Trophoblast cell (in vitro differentiated cells and primary cell): ENCODE measurements around the gene ANKRD6.

Source experiments
- DNase-seq, 2 donors: peaks; one replicate each; pipeline ENCODE4 v3.0.0-alpha.2; 2016
- H2AFZ ChIP-seq: 2 replicates; pipeline ENCODE4 v1.6.1; 2013; ENCODE audit warnings: low read length, moderate library complexity, mild to moderate bottlenecking; ENCODE audit not compliant: insufficient read depth, poor library complexity
- H2AK5ac ChIP-seq: 2 replicates; pipeline ENCODE4 v1.6.1; 2013; ENCODE audit warnings: mild to moderate bottlenecking, low read length
- H2BK120ac ChIP-seq: 2 replicates; pipeline ENCODE4 v1.6.1; 2013; ENCODE audit warnings: low read length, mild to moderate bottlenecking, moderate library complexity; ENCODE audit not compliant: insufficient read depth, poor library complexity
- H2BK12ac ChIP-seq: 2 replicates; pipeline ENCODE4 v1.6.1; 2013; ENCODE audit warnings: mild to moderate bottlenecking, low read length, moderate library complexity
- H2BK5ac ChIP-seq: 2 replicates; pipeline ENCODE4 v1.6.1; 2013; ENCODE audit warnings: low read length, low read depth, moderate library complexity, mild to moderate bottlenecking; ENCODE audit not compliant: poor library complexity
- H3K14ac ChIP-seq: 2 replicates; pipeline ENCODE4 v1.6.1; 2013; ENCODE audit warnings: mild to moderate bottlenecking, low read length
- H3K18ac ChIP-seq: 2 replicates; pipeline ENCODE4 v1.6.1; 2013; ENCODE audit warnings: mild to moderate bottlenecking, low read length
- H3K23ac ChIP-seq: 2 replicates; pipeline ENCODE4 v1.6.1; 2013; ENCODE audit warnings: low read length
- H3K27ac ChIP-seq: 2 replicates; pipeline ENCODE4 v1.5.1; 2013; ENCODE audit warnings: low read depth, mild to moderate bottlenecking, inconsistent platforms, low read length, moderate library complexity
- H3K27me3 ChIP-seq: 2 replicates; pipeline ENCODE4 v1.6.1; 2013; ENCODE audit warnings: inconsistent platforms, mild to moderate bottlenecking, low read length, moderate library complexity; ENCODE audit not compliant: insufficient read depth
- H3K36me3 ChIP-seq, 2 experiments: 1 replicate in 1 of 2; 2 replicates in 1 of 2; pipeline ENCODE4 v1.6.1; 2013; ENCODE audit warnings: low read length in 2 of 2, mild to moderate bottlenecking in 2 of 2, moderate library complexity in 1 of 2; ENCODE audit not compliant: insufficient read depth in 2 of 2, control insufficient read depth in 1 of 2
- H3K4ac ChIP-seq: 2 replicates; pipeline ENCODE4 v1.6.1; 2013; ENCODE audit warnings: low read depth, mild to moderate bottlenecking, low read length, moderate library complexity
- H3K4me1 ChIP-seq, 2 experiments: 1 replicate in 1 of 2; 2 replicates in 1 of 2; pipeline ENCODE4 v1.6.1; 2013; ENCODE audit warnings: low read length in 2 of 2, mild to moderate bottlenecking in 2 of 2, moderate library complexity in 1 of 2; ENCODE audit not compliant: insufficient read depth in 2 of 2, control insufficient read depth in 1 of 2
- H3K4me2 ChIP-seq: 2 replicates; pipeline ENCODE4 v1.6.1; 2013; ENCODE audit warnings: inconsistent platforms, mild to moderate bottlenecking, low read length, moderate library complexity
- H3K4me3 ChIP-seq: 2 replicates; pipeline ENCODE4 v1.5.1; 2013; ENCODE audit warnings: mild to moderate bottlenecking, low read depth, low read length, inconsistent platforms
- H3K79me1 ChIP-seq: one replicate; pipeline ENCODE4 v1.6.1; 2013; ENCODE audit warnings: low read length
- H3K79me2 ChIP-seq: 2 replicates; pipeline ENCODE4 v1.6.1; 2013; ENCODE audit warnings: low read length, mild to moderate bottlenecking; ENCODE audit not compliant: control insufficient read depth, insufficient read depth, poor library complexity
- H3K9ac ChIP-seq: 2 replicates; pipeline ENCODE4 v1.6.1; 2013; ENCODE audit warnings: mild to moderate bottlenecking, low read length
- H3K9me3 ChIP-seq: 2 replicates; pipeline ENCODE4 v1.6.1; 2013; ENCODE audit warnings: low read depth, mild to moderate bottlenecking, control low read depth, inconsistent platforms, low read length; ENCODE audit not compliant: insufficient read depth
- H4K12ac ChIP-seq: 2 replicates; pipeline ENCODE4 v1.6.1; 2013; ENCODE audit warnings: low read depth, mild to moderate bottlenecking, low read length, moderate library complexity
- H4K8ac ChIP-seq: 2 replicates; pipeline ENCODE4 v1.6.1; 2013; ENCODE audit warnings: low read depth, mild to moderate bottlenecking, low read length, moderate library complexity
- H4K91ac ChIP-seq: one replicate; pipeline ENCODE4 v1.6.1; 2013; ENCODE audit warnings: low read depth, mild to moderate bottlenecking, low read length, moderate library complexity
- WGBS: extraction: QIAGEN DNeasy Blood & Tissue Kit; methylation state at CpG from one replicate; pipeline ENCODE4 v1.1.7; 2013; ENCODE audit warnings: missing lambda C conversion rate; ENCODE audit not compliant: insufficient read length, insufficient coverage; ENCODE audit errors: extremely low coverage; 5-methylcytosine and 5-hydroxymethylcytosine counted together

ANKRD6 gene

GRCh38 chr6:89458704-89459103, 25.8 kb downstream of the ANKRD6 start:
- Histone ChIP-seq H2AK5ac (no peak overlapping the region), H3K79me1 (no peaks in the 10 kb centered on the region), H2AFZ (no peak overlapping the region), H3K36me3 (no peaks in the 10 kb centered on the region), H3K27me3 (no peaks in the 10 kb centered on the region), H3K4me1 (no peaks in the 10 kb centered on the region), H2BK120ac (no peak overlapping the region), H2BK5ac (no peak overlapping the region), H3K4me2 (no peak overlapping the region), H2BK12ac (no peak overlapping the region), H3K27ac (no peak overlapping the region), H3K23ac (no peak overlapping the region), H3K4me3 (no peak overlapping the region), H3K9ac (no peak overlapping the region), H3K4ac (no peak overlapping the region), H3K79me2 (no peaks in the 10 kb centered on the region), H3K18ac (no peak overlapping the region), H4K8ac (no peak overlapping the region), H4K12ac (no peak overlapping the region), H3K14ac (no peak overlapping the region), H3K9me3 (peaks cover 2% of the 10 kb centered on the region), H4K91ac (no peak overlapping the region)
- WGBS, result no CpG with 5 or more reads among the region's 5 CpGs
- DNase-seq, result no peak

- Histone ChIP-seq H3K23ac (no peak overlapping the region), H3K4me2 (no peak overlapping the region), H2AK5ac (no peak overlapping the region), H3K27ac (no peak overlapping the region), H3K14ac (no peak overlapping the region), H4K91ac (no peak overlapping the region), H4K8ac (no peak overlapping the region), H3K9ac (no peak overlapping the region), H3K9me3 (peaks cover 2% of the 10 kb centered on the region), H2AFZ (no peak overlapping the region), H2BK12ac (no peak overlapping the region), H3K4me3 (no peak overlapping the region), H3K79me2 (no peaks in the 10 kb centered on the region), H3K36me3 (no peaks in the 10 kb centered on the region), H3K27me3 (no peaks in the 10 kb centered on the region), H3K4me1 (no peaks in the 10 kb centered on the region), H2BK5ac (no peak overlapping the region), H2BK120ac (no peak overlapping the region), H3K4ac (no peak overlapping the region), H3K18ac (no peak overlapping the region), H4K12ac (no peak overlapping the region), H3K79me1 (no peaks in the 10 kb centered on the region)
- WGBS, result no CpG with 5 or more reads among the region's 1 CpG
- peak; percentile 79 to 88 for DNase-seq
Observed at GRCh38 chr6:89459501-89459900, 26.5 kb downstream of the ANKRD6 start.

GRCh38 chr6:89460713-89461112, 27.8 kb downstream of the ANKRD6 start:
- Histone ChIP-seq H2BK120ac (no peak overlapping the region), H3K79me2 (no peaks in the 10 kb centered on the region), H3K79me1 (no peaks in the 10 kb centered on the region), H4K8ac (no peak overlapping the region), H4K12ac (no peak overlapping the region), H3K36me3 (no peaks in the 10 kb centered on the region), H3K27ac (no peak overlapping the region), H3K18ac (no peak overlapping the region), H3K4ac (no peak overlapping the region), H3K27me3 (no peaks in the 10 kb centered on the region), H3K9ac (no peak overlapping the region), H2AFZ (no peak overlapping the region), H2BK5ac (no peak overlapping the region), H2BK12ac (no peak overlapping the region), H3K4me2 (no peak overlapping the region), H3K4me1 (no peaks in the 10 kb centered on the region), H3K23ac (no peak overlapping the region), H3K9me3 (peaks cover 2% of the 10 kb centered on the region), H4K91ac (no peak overlapping the region), H2AK5ac (no peak overlapping the region), H3K14ac (no peak overlapping the region), H3K4me3 (no peak overlapping the region)
- DNase-seq, result peak in 1 of 2 donors; percentile 52
- WGBS, result no CpG with 5 or more reads among the region's 7 CpGs

- no peak for DNase-seq
- no peak overlapping the region for H2AK5ac ChIP-seq
- no peak overlapping the region for H2BK12ac ChIP-seq
- no CpG with 5 or more reads among the region's 2 CpGs for WGBS
- no peak overlapping the region for H3K9ac ChIP-seq
- H3K14ac ChIP-seq, result no peak overlapping the region
- H3K79me2 ChIP-seq, result no peaks in the 10 kb centered on the region
- H3K27me3 ChIP-seq, result no peaks in the 10 kb centered on the region
- H3K36me3 ChIP-seq, result no peaks in the 10 kb centered on the region
- no peaks in the 10 kb centered on the region for H3K9me3 ChIP-seq
- no peaks in the 10 kb centered on the region for H3K79me1 ChIP-seq
- H3K18ac ChIP-seq, result no peak overlapping the region
- no peak overlapping the region for H3K23ac ChIP-seq
- H3K4me2 ChIP-seq, result no peak overlapping the region
- no peak overlapping the region for H4K12ac ChIP-seq
- no peak overlapping the region for H3K4me3 ChIP-seq
- no peak overlapping the region for H3K27ac ChIP-seq
- no peak overlapping the region for H2AFZ ChIP-seq
- no peak overlapping the region for H4K91ac ChIP-seq
- no peaks in the 10 kb centered on the region for H3K4me1 ChIP-seq
- no peak overlapping the region for H3K4ac ChIP-seq
- no peak overlapping the region for H2BK5ac ChIP-seq
- H2BK120ac ChIP-seq, result no peak overlapping the region
- H4K8ac ChIP-seq, result no peak overlapping the region
Observed at GRCh38 chr6:89462503-89462902, 29.6 kb downstream of the ANKRD6 start.
